HG02623 (cell line): ENCODE measurements around the gene RPS21.

Source experiments
- ATAC-seq: cut with Tn5 transposase; IDR thresholded peaks from one replicate; pipeline ENCODE4 v1.9.1; 2021; ENCODE audit warnings: moderate library complexity; ENCODE audit not compliant: unreplicated experiment

The RPS21 gene

GRCh38 chr20:62353289-62354030 lies 33.4 kb upstream of the RPS21 start:
- no peak for ATAC-seq

GRCh38 chr20:62354031-62354808 lies 32.7 kb upstream of the RPS21 start:
- no peak for ATAC-seq

- ATAC-seq, result no peak
These were observed 32.0 kb upstream of the RPS21 start for GRCh38 chr20:62354811-62355341.

- ATAC-seq, result no peak
These were observed 31.4 kb upstream of the RPS21 start for GRCh38 chr20:62355516-62355877.

GRCh38 chr20:62355878-62356588 lies 30.9 kb upstream of the RPS21 start:
- no peak for ATAC-seq

GRCh38 chr20:62356589-62357186 lies 30.2 kb upstream of the RPS21 start:
- ATAC-seq, result no peak

GRCh38 chr20:62357187-62357667 lies 29.7 kb upstream of the RPS21 start:
- ATAC-seq, result no peak

GRCh38 chr20:62357681-62358080 lies 29.2 kb upstream of the RPS21 start:
- ATAC-seq, result no peak

- no peak for ATAC-seq
These were observed 28.5 kb upstream of the RPS21 start for GRCh38 chr20:62358171-62359042.

GRCh38 chr20:62359043-62359490 lies 27.8 kb upstream of the RPS21 start:
- ATAC-seq, result no peak

- ATAC-seq, result no peak
These were observed 27.3 kb upstream of the RPS21 start for GRCh38 chr20:62359491-62360121.

GRCh38 chr20:62360854-62361798 lies 25.8 kb upstream of the RPS21 start:
- no peak for ATAC-seq

GRCh38 chr20:62361799-62362589 lies 24.9 kb upstream of the RPS21 start:
- ATAC-seq, result no peak

- no peak for ATAC-seq
These were observed 24.3 kb upstream of the RPS21 start for GRCh38 chr20:62362590-62362940.

GRCh38 chr20:62362991-62363919 lies 23.6 kb upstream of the RPS21 start:
- no peak for ATAC-seq
